Colonic mucosa (tissue), 4 donors: ENCODE data around the gene TMCC1. TPM values are rescaled to one million over a fixed set of nuclear protein-coding genes. Genes with fewer than 3 reads are reported as not detected.

Experiments
- DNase-seq: peaks from one replicate; pipeline ENCODE4 v3.0.0-alpha.2; 2020
- H3K27ac ChIP-seq: fragments of 200-600 bp; one replicate; pipeline ENCODE4 v1.8.0; 2021
- H3K27me3 ChIP-seq: fragments of 200-600 bp; one replicate; pipeline ENCODE4 v1.8.0; 2021
- H3K36me3 ChIP-seq: fragments of 200-600 bp; one replicate; pipeline ENCODE4 v1.8.0; 2021
- H3K4me1 ChIP-seq: fragments of 200-600 bp; one replicate; pipeline ENCODE4 v1.8.0; 2021; ENCODE audit warnings: mild to moderate bottlenecking
- H3K4me3 ChIP-seq: fragments of 200-600 bp; one replicate; pipeline ENCODE4 v1.8.0; 2021
- H3K9ac ChIP-seq, 2 donors: one replicate each; pipeline ENCODE4 v1.7.0; 2013; ENCODE audit warnings: control low read depth in 2 of 2, low read depth in 2 of 2, low read length in 2 of 2
- H3K9me3 ChIP-seq: fragments of 200-600 bp; one replicate; pipeline ENCODE4 v1.8.0; 2021
- intact Hi-C: fragments of 100-400 bp; cut with DNase I; formaldehyde crosslinking; loops from one replicate; pipeline ENCODE4 v1.14.1; 2022
- total RNA-seq, 2 donors: library from RNA; stranded (reverse); fragmentation: NEBNext Ultra II Directional in 1 of 2; extraction: Animal tissue kit (Norgen Biotek cat#: 25700) in 1 of 2; gene quantifications; one replicate each; pipeline ENCODE4 v1.2.1, GENCODE V29; 2021
- TF ChIP-seq, protein P1 (sequence below): fragments of 200-600 bp; IDR thresholded peaks from one replicate; pipeline ENCODE4 v1.8.0; 2022; ENCODE audit warnings: antibody characterized with exemption, mild to moderate bottlenecking
- donor health status: healthy.
- donor health status: DM: no; HTN: no; CAD: no.
- donor health status: DM: no; HTN: no; CAD: no.

The TMCC1 gene
- total RNA-seq, 2 donors from 2014 or later: 23.2 to 32.8 TPM

DNA sequence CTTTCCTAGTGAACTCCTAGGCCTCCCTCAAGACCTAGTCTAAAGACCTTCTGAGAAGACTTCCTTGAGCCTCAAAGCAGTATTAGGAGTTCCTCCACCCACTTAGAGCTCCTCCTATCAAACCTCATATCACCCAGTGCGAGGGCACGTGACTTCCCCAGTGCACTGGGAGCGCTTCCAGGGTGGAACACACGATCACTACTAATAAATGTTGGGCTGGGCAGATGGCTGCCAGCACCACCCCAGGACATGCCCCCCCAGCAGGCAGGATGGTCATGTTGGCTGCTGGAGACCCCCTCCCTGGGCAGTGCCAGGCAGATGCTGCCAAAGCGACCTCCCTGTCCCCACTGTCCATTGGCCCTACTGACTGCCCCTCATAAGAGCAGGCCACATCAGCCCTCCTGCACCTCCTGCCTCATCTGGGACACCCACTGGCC, 278.6 kb downstream of the TMCC1 start:
- no peaks in the 10 kb centered on the region for H3K9me3 ChIP-seq
- H3K36me3 ChIP-seq: no peaks in the 10 kb centered on the region
- intact Hi-C loops: no loop called here
- H3K27me3 ChIP-seq: no peaks in the 10 kb centered on the region
- H3K4me3 ChIP-seq: no peak overlapping the region
- H3K4me1 ChIP-seq: no peaks in the 10 kb centered on the region
- no peak overlapping the region for H3K9ac ChIP-seq
- peak; percentile 73 for DNase-seq
- TF ChIP-seq, protein P1, sequence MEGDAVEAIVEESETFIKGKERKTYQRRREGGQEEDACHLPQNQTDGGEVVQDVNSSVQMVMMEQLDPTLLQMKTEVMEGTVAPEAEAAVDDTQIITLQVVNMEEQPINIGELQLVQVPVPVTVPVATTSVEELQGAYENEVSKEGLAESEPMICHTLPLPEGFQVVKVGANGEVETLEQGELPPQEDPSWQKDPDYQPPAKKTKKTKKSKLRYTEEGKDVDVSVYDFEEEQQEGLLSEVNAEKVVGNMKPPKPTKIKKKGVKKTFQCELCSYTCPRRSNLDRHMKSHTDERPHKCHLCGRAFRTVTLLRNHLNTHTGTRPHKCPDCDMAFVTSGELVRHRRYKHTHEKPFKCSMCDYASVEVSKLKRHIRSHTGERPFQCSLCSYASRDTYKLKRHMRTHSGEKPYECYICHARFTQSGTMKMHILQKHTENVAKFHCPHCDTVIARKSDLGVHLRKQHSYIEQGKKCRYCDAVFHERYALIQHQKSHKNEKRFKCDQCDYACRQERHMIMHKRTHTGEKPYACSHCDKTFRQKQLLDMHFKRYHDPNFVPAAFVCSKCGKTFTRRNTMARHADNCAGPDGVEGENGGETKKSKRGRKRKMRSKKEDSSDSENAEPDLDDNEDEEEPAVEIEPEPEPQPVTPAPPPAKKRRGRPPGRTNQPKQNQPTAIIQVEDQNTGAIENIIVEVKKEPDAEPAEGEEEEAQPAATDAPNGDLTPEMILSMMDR: no peak
- H3K27ac ChIP-seq: no peak overlapping the region

- Histone ChIP-seq H3K36me3 (no peaks in the 10 kb centered on the region), H3K9me3 (no peaks in the 10 kb centered on the region), H3K4me1 (no peaks in the 10 kb centered on the region), H3K9ac (no peak overlapping the region), H3K27me3 (no peaks in the 10 kb centered on the region), H3K27ac (no peak overlapping the region), H3K4me3 (no peak overlapping the region)
- TF ChIP-seq, protein P1: no peak
- no peak for DNase-seq
- intact Hi-C loops: no loop called here
Observed at GRCh38 chr3:129614435-129614834, 279.1 kb downstream of the TMCC1 start.

DNA sequence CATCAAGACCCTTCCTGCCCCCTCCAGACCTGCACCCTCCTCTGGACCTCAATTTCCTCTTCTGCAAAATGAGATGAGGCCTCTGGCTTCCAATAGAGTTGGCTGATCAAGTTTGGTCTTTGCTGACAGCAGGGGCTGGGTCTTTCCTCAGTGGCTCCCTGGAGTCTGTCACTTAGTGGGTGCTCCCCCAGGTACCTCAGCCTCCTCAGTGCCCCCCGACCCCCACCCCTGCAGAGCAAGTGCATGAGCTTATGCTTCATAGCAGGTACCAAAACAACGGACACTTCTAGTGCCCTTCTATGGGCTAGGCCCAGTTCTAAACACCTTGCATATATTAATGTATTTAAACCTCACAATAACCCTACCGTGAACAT, 280.2 kb downstream of the TMCC1 start:
- TF ChIP-seq, protein P1: no peak
- H3K27me3 ChIP-seq: no peaks in the 10 kb centered on the region
- no peaks in the 10 kb centered on the region for H3K9me3 ChIP-seq
- DNase-seq: no peak
- H3K36me3 ChIP-seq: no peaks in the 10 kb centered on the region
- H3K27ac ChIP-seq: no peak overlapping the region
- H3K9ac ChIP-seq: no peak overlapping the region
- H3K4me1 ChIP-seq: no peaks in the 10 kb centered on the region
- H3K4me3 ChIP-seq: no peak overlapping the region
- intact Hi-C loops: no loop called here

DNA sequence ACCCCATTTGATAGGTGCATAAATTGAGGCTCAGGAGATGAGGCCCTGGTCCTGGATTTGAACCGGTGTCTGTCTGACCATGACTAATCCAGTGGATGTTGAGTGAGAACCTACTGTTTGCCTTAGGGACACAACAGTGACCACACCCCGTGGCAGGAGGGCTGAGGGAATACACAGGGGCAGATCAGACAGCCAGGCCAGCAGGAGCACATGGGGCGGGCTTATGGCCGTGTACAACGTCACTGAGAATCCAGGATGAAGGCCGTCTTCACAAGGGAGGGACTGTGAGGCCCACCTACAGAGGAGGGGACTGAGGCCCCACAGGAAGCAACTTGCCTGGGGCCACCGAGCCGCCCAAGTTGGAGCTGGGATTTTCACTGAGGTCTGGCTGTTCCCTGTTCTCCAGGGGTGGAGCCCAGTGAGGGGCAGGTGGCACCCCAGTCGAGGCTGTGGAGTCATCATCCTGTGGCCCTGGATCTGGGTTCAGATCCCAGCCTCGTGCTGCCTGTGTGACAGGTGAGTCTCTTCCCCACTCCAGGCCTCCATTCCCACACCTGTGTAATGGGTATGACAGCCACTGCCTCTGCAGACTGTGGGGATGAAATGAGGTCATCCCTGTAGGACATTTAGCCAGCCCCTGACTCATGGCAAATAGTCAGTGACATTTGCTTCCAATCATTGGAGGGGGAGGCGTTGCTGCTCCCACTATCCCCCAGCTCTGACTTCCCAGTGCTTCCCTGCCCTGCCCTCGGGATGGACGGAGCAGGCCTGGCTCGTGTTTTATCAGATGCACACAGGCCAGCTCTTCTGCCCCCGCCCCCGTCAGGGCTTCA, 280.8 kb downstream of the TMCC1 start:
- no peaks in the 10 kb centered on the region for H3K36me3 ChIP-seq
- H3K27ac ChIP-seq: no peak overlapping the region
- H3K4me1 ChIP-seq: no peaks in the 10 kb centered on the region
- no peak overlapping the region for H3K9ac ChIP-seq
- no peaks in the 10 kb centered on the region for H3K27me3 ChIP-seq
- no peak overlapping the region for H3K4me3 ChIP-seq
- TF ChIP-seq, protein P1: no peak
- intact Hi-C loops: no loop called here
- DNase-seq: no peak
- H3K9me3 ChIP-seq: no peaks in the 10 kb centered on the region

GRCh38 chr3:129611812-129612533, 281.5 kb downstream of the TMCC1 start:
- no peaks in the 10 kb centered on the region for H3K36me3 ChIP-seq
- H3K9ac ChIP-seq: peak overlapping the region in 1 of 2 donors; percentile 47
- no peaks in the 10 kb centered on the region for H3K4me1 ChIP-seq
- H3K9me3 ChIP-seq: no peaks in the 10 kb centered on the region
- H3K4me3 ChIP-seq: no peak overlapping the region
- no peaks in the 10 kb centered on the region for H3K27me3 ChIP-seq
- intact Hi-C loops: no loop called here
- TF ChIP-seq, protein P1: no peak
- DNase-seq: no peak
- no peak overlapping the region for H3K27ac ChIP-seq
